HEK293T (cell line): ENCODE measurements around the gene HTT.

ENCODE experiments used
- CTCF ChIA-PET: fragments of 350-600 bp; formaldehyde crosslinking; extraction: SDS; loops from one replicate; lab custom pipeline; 2021; ENCODE audit warnings: antibody characterized with exemption, inconsistent platforms; lab: Yijun Ruan, JAX
- POLR2A ChIA-PET: fragments of 350-600 bp; formaldehyde crosslinking; extraction: SDS; loops from one replicate; lab custom pipeline; 2020; ENCODE audit warnings: antibody characterized with exemption, inconsistent platforms; lab: Yijun Ruan, JAX
- DNase-seq: peaks from one replicate; pipeline ENCODE4 v3.0.0; 2012; ENCODE audit warnings: mixed read lengths; ENCODE audit errors: extremely low spot score
- ARNT ChIP-seq: fragments of 450-650 bp; IDR thresholded peaks from 2 replicates; pipeline ENCODE4 v1.6.1; 2017; ENCODE audit warnings: mild to moderate bottlenecking
- BHLHE40 ChIP-seq: fragments of 450-650 bp; IDR thresholded peaks from 2 replicates; pipeline ENCODE4 v1.6.1; 2016; ENCODE audit warnings: mild to moderate bottlenecking, moderate library complexity, borderline replicate concordance
- CTBP1 ChIP-seq: fragments of 450-650 bp; IDR thresholded peaks from 2 replicates; pipeline ENCODE4 v1.6.1; 2016; ENCODE audit warnings: borderline replicate concordance
- ELF4 ChIP-seq: fragments of 450-650 bp; IDR thresholded peaks from 2 replicates; pipeline ENCODE4 v1.6.1; 2017; ENCODE audit warnings: antibody characterized with exemption
- FOXA1 ChIP-seq: fragments of 450-650 bp; IDR thresholded peaks from 2 replicates; pipeline ENCODE4 v1.6.1; 2016; ENCODE audit warnings: mild to moderate bottlenecking
- FOXK2 ChIP-seq: fragments of 450-650 bp; IDR thresholded peaks from 2 replicates; pipeline ENCODE4 v1.6.1; 2016; ENCODE audit warnings: mild to moderate bottlenecking
- FOXM1 ChIP-seq: fragments of 450-650 bp; IDR thresholded peaks from 2 replicates; pipeline ENCODE4 v1.6.1; 2017; ENCODE audit warnings: mild to moderate bottlenecking, borderline replicate concordance
- HDGF ChIP-seq: fragments of 450-650 bp; IDR thresholded peaks from 2 replicates; pipeline ENCODE4 v1.6.1; 2017; ENCODE audit warnings: antibody characterized with exemption, borderline replicate concordance
- L3MBTL2 ChIP-seq: fragments of 450-650 bp; conservative IDR thresholded peaks from 2 replicates; pipeline ENCODE4 v1.6.1; 2016; ENCODE audit warnings: mild to moderate bottlenecking
- LEF1 ChIP-seq: fragments of 450-650 bp; IDR thresholded peaks from 2 replicates; pipeline ENCODE4 v1.6.1; 2017; ENCODE audit warnings: mild to moderate bottlenecking, borderline replicate concordance
- NFRKB ChIP-seq: fragments of 450-650 bp; IDR thresholded peaks from 2 replicates; pipeline ENCODE4 v1.6.1; 2016; ENCODE audit warnings: mild to moderate bottlenecking, moderate library complexity
- SP1 ChIP-seq: fragments of 450-650 bp; IDR thresholded peaks from 2 replicates; pipeline ENCODE4 v1.6.1; 2017
- SUZ12 ChIP-seq: fragments of 450-650 bp; IDR thresholded peaks from 2 replicates; pipeline ENCODE4 v1.6.1; 2016; ENCODE audit warnings: mild to moderate bottlenecking
- TARDBP ChIP-seq: fragments of 450-650 bp; IDR thresholded peaks from 2 replicates; pipeline ENCODE4 v1.6.1; 2016
- ZNF384 ChIP-seq: fragments of 450-650 bp; IDR thresholded peaks from 2 replicates; pipeline ENCODE4 v1.6.1; 2016
- TF ChIP-seq, protein P1 (sequence below): fragments of 450-650 bp; IDR thresholded peaks from 2 replicates; pipeline ENCODE4 v1.6.1; 2016

Gene HTT

GRCh38 chr4:3201718-3202702, 127.5 kb downstream of the HTT start:
- ChIA-PET POLR2A (no interaction called here), CTCF (no interaction called here)
- TF ChIP-seq BHLHE40: no peak
- no peak for TF ChIP-seq ELF4
- TF ChIP-seq TARDBP: no peak
- no peak for TF ChIP-seq FOXK2
- no peak for TF ChIP-seq FOXM1
- TF ChIP-seq CTBP1: no peak
- TF ChIP-seq NFRKB: no peak
- TF ChIP-seq, protein P1, sequence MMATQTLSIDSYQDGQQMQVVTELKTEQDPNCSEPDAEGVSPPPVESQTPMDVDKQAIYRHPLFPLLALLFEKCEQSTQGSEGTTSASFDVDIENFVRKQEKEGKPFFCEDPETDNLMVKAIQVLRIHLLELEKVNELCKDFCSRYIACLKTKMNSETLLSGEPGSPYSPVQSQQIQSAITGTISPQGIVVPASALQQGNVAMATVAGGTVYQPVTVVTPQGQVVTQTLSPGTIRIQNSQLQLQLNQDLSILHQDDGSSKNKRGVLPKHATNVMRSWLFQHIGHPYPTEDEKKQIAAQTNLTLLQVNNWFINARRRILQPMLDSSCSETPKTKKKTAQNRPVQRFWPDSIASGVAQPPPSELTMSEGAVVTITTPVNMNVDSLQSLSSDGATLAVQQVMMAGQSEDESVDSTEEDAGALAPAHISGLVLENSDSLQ: no peak
- no peak for TF ChIP-seq HDGF
- no peak for TF ChIP-seq SUZ12
- TF ChIP-seq LEF1: no peak
- no peak for TF ChIP-seq L3MBTL2
- TF ChIP-seq ARNT: no peak
- no peak for TF ChIP-seq FOXA1
- no peak for TF ChIP-seq SP1
- TF ChIP-seq ZNF384: no peak
- DNase-seq: no peak

GRCh38 chr4:3202836-3203820, 128.6 kb downstream of the HTT start:
- ChIA-PET POLR2A (no interaction called here), CTCF (interaction anchor here (0.7 to 1.2 kb wide), 2 partner anchors 13 to 44 kb away, joined by 3 to 5 read pairs; no protein-coding TSS in a partner anchor)
- no peak for DNase-seq

DNA sequence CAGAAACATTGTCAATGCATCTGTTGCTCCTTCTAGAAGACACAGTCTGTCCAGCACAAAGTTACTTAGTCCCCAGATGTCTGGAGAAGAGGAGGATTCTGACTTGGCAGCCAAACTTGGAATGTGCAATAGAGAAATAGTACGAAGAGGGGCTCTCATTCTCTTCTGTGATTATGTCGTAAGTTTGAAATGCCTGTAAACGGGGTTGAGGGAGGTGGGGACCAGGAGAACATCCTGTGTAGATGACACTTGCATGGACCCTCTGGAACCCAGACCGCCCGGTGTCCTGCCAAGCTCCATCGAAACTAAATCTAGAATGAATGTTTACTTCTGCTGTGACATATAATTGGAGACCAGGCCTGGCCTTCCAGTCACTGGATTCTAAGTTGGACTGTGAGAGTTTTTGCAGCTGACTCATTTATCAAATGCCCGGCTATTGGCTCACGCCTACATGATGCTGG, 129.5 kb downstream of the HTT start:
- TF ChIP-seq FOXM1 (no peak), TARDBP (no peak), FOXA1 (no peak), NFRKB (no peak), CTBP1 (no peak), LEF1 (no peak), FOXK2 (no peak), ELF4 (no peak), SP1 (no peak), ZNF384 (no peak), HDGF (no peak), L3MBTL2 (no peak), BHLHE40 (no peak)
- TF ChIP-seq, protein P1: no peak
- CTCF ChIA-PET: interaction anchor here (1.2 kb wide), 1 partner anchor 13 kb away, joined by 3 read pairs; no protein-coding TSS in a partner anchor
- DNase-seq: no peak
- POLR2A ChIA-PET: no interaction called here

More at GRCh38 chr4:3202836-3203820, 128.6 kb downstream of the HTT start:
- TF ChIP-seq FOXM1 (no peak), CTBP1 (no peak), ELF4 (no peak), ARNT (no peak), SUZ12 (no peak), SP1 (no peak), LEF1 (no peak), BHLHE40 (no peak), L3MBTL2 (no peak), FOXK2 (no peak), FOXA1 (no peak), HDGF (no peak), ZNF384 (no peak), NFRKB (no peak), TARDBP (no peak)
- TF ChIP-seq, protein P1: no peak

DNA sequence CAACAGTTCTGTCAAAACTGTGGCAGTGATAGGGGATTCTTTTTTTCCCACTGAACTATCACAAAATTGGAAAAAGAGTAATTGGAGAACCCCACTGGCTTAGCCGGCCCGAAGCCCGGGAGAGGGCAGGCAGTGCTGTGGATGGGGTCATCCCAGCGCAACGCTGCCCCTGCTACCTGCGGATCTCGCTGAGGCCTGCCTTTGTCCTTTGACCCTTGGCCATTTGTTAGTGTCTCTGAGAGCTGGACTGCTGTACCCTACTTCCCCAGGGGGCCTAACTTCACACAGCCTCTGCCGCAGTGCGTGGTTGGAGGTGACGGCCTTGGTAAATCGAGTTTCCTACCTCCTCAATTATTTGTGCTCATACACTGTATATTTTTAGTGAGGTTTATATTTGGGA, 131.5 kb downstream of the HTT start:
- TF ChIP-seq FOXA1 (no peak), FOXK2 (no peak), ZNF384 (no peak), L3MBTL2 (no peak), BHLHE40 (no peak), ELF4 (no peak), ARNT (no peak), CTBP1 (no peak), SUZ12 (no peak), TARDBP (no peak), SP1 (no peak)
- TF ChIP-seq, protein P1: no peak
- DNase-seq: no peak
- POLR2A ChIA-PET: no interaction called here
- CTCF ChIA-PET: no interaction called here
